Measurements from ENCODE around the gene PPM1M.

Gene PPM1M

GRCh38 chr3:52215351-52215750 lies 30.2 kb upstream of the PPM1M start:
- in situ Hi-C loops (cut with HindIII; ENCODE audit: low sequenced_read_pairs): no loop called here

GRCh38 chr3:52216585-52217408 lies 28.8 kb upstream of the PPM1M start:
- in situ Hi-C loops (cut with HindIII; ENCODE audit: low sequenced_read_pairs): no loop called here

GRCh38 chr3:52217409-52217805 lies 28.2 kb upstream of the PPM1M start:
- in situ Hi-C loops (cut with HindIII; ENCODE audit: low sequenced_read_pairs): no loop called here

GRCh38 chr3:52218026-52218425 lies 27.5 kb upstream of the PPM1M start:
- in situ Hi-C loops (cut with HindIII; ENCODE audit: low sequenced_read_pairs): no loop called here

GRCh38 chr3:52218454-52218853 lies 27.1 kb upstream of the PPM1M start:
- in situ Hi-C loops (cut with HindIII; ENCODE audit: low sequenced_read_pairs): no loop called here

- in situ Hi-C loops (cut with HindIII; ENCODE audit: low sequenced_read_pairs): no loop called here
Measured at GRCh38 chr3:52218937-52219650, 26.5 kb upstream of the PPM1M start.

- in situ Hi-C loops (cut with HindIII; ENCODE audit: low sequenced_read_pairs): no loop called here
Measured at GRCh38 chr3:52220380-52221026, 25.1 kb upstream of the PPM1M start.

GRCh38 chr3:52221141-52221562 lies 24.4 kb upstream of the PPM1M start:
- in situ Hi-C loops (cut with HindIII; ENCODE audit: low sequenced_read_pairs): no loop called here

- in situ Hi-C loops (cut with HindIII; ENCODE audit: low sequenced_read_pairs): no loop called here
Measured at GRCh38 chr3:52221563-52222318, 23.8 kb upstream of the PPM1M start.

GRCh38 chr3:52222319-52223221 lies 23.0 kb upstream of the PPM1M start:
- in situ Hi-C loops (cut with HindIII; ENCODE audit: low sequenced_read_pairs): no loop called here

GRCh38 chr3:52223449-52224408 lies 21.8 kb upstream of the PPM1M start:
- in situ Hi-C loops (cut with HindIII; ENCODE audit: low sequenced_read_pairs): no loop called here

GRCh38 chr3:52225452-52226228 lies 19.9 kb upstream of the PPM1M start, which contains the start of gene TLR9:
Gene TLR9, minus strand, starts transcription at chr3:52225645. Its CDS starts 116 bp downstream, at chr3:52225529.
- in situ Hi-C loops (cut with HindIII; ENCODE audit: low sequenced_read_pairs): no loop called here

- in situ Hi-C loops (cut with HindIII; ENCODE audit: low sequenced_read_pairs): no loop called here
Measured at GRCh38 chr3:52226229-52226817, 19.2 kb upstream of the PPM1M start.

- in situ Hi-C loops (cut with HindIII; ENCODE audit: low sequenced_read_pairs): no loop called here
Measured at GRCh38 chr3:52227117-52227516, 18.4 kb upstream of the PPM1M start.

GRCh38 chr3:52227766-52228165 lies 17.8 kb upstream of the PPM1M start:
- in situ Hi-C loops (cut with HindIII; ENCODE audit: low sequenced_read_pairs): no loop called here

- in situ Hi-C loops (cut with HindIII; ENCODE audit: low sequenced_read_pairs): no loop called here
Measured at GRCh38 chr3:52228266-52228665, 17.3 kb upstream of the PPM1M start.

GRCh38 chr3:52228751-52229291 lies 16.7 kb upstream of the PPM1M start:
- in situ Hi-C loops (cut with HindIII; ENCODE audit: low sequenced_read_pairs): no loop called here

Measured in DLD1 (cell line).